ENCODE measurements around the gene THSD4. TPM values are rescaled to one million over a fixed set of nuclear protein-coding genes. Genes with fewer than 3 reads are reported as not detected.

THSD4 gene
- total RNA-seq, 1 donor from 2014 or later = 151 TPM

- H3K4me3 ChIP-seq = no peak overlapping the region
- H3K9me3 ChIP-seq = no peaks in the 10 kb centered on the region
- H3K36me3 ChIP-seq = no peaks in the 10 kb centered on the region
- H3K4me1 ChIP-seq = no peaks in the 10 kb centered on the region
- TF ChIP-seq CTCF (IDR thresholded peaks at IDR 0.05) = no peak
- no peaks in the 10 kb centered on the region for H3K27me3 ChIP-seq
- intact Hi-C loops (cut with DNase I) = loop anchor here (10.0 kb wide), 1 partner anchor 168 kb away; no protein-coding TSS in a partner anchor
- no peak for DNase-seq (ENCODE audit: low spot score in 2 of 2)
- H3K27ac ChIP-seq = no peak overlapping the region
Observed at GRCh38 chr15:71567173-71567572, 451.9 kb downstream of the THSD4 start.

- intact Hi-C loops (cut with DNase I) = loop anchor here (10.0 kb wide), 1 partner anchor 167 kb away; no protein-coding TSS in a partner anchor
- no peaks in the 10 kb centered on the region for H3K27me3 ChIP-seq
Observed at GRCh38 chr15:71568227-71568626, 453.0 kb downstream of the THSD4 start.

GRCh38 chr15:71570736-71571135 is 455.5 kb downstream of the THSD4 start:
- H3K27ac ChIP-seq = no peak overlapping the region
- no peaks in the 10 kb centered on the region for H3K36me3 ChIP-seq
- intact Hi-C loops (cut with DNase I) = no loop called here
- no peak overlapping the region for H3K4me3 ChIP-seq
- H3K4me1 ChIP-seq = peaks cover 0 to 5% of the 10 kb centered on the region in 2 donors
- DNase-seq (ENCODE audit: low spot score in 2 of 2) = no peak
- no peaks in the 10 kb centered on the region for H3K9me3 ChIP-seq
- TF ChIP-seq CTCF (IDR thresholded peaks at IDR 0.05) = no peak
- H3K27me3 ChIP-seq = no peaks in the 10 kb centered on the region

More at GRCh38 chr15:71568227-71568626, 453.0 kb downstream of the THSD4 start:
- no peak for DNase-seq (ENCODE audit: low spot score in 2 of 2)
- H3K4me1 ChIP-seq = peaks cover 0 to 5% of the 10 kb centered on the region in 2 donors
- H3K9me3 ChIP-seq = no peaks in the 10 kb centered on the region
- H3K4me3 ChIP-seq = no peak overlapping the region
- TF ChIP-seq CTCF (IDR thresholded peaks at IDR 0.05) = no peak
- H3K27ac ChIP-seq = no peak overlapping the region
- H3K36me3 ChIP-seq = no peaks in the 10 kb centered on the region

- Histone ChIP-seq H3K4me1 (peaks cover 0 to 5% of the 10 kb centered on the region in 2 donors), H3K27ac (no peak overlapping the region), H3K4me3 (no peak overlapping the region), H3K9me3 (no peaks in the 10 kb centered on the region), H3K27me3 (no peaks in the 10 kb centered on the region), H3K36me3 (no peaks in the 10 kb centered on the region)
- intact Hi-C loops (cut with DNase I) = no loop called here
- DNase-seq (ENCODE audit: low spot score in 2 of 2) = no peak
- TF ChIP-seq CTCF (IDR thresholded peaks at IDR 0.05) = no peak
Observed at GRCh38 chr15:71571641-71572040, 456.4 kb downstream of the THSD4 start.

GRCh38 chr15:71572452-71573053 is 457.3 kb downstream of the THSD4 start:
- DNase-seq (ENCODE audit: low spot score in 2 of 2) = no peak
- intact Hi-C loops (cut with DNase I) = no loop called here

More at GRCh38 chr15:71572452-71573053, 457.3 kb downstream of the THSD4 start:
- Histone ChIP-seq H3K4me1 (peaks cover 0 to 5% of the 10 kb centered on the region in 2 donors), H3K36me3 (no peaks in the 10 kb centered on the region), H3K9me3 (no peaks in the 10 kb centered on the region), H3K27me3 (no peaks in the 10 kb centered on the region), H3K4me3 (no peak overlapping the region), H3K27ac (no peak overlapping the region)
- TF ChIP-seq CTCF (IDR thresholded peaks at IDR 0.05) = no peak

Measured in ascending aorta (tissue), 2 donors.